Measurements from ENCODE around the gene C12orf75.

GRCh38 chr12:105289114-105289904, 41.2 kb upstream of the C12orf75 start:
- TF ChIP-seq CTCF (IDR thresholded peaks at IDR 0.05), result no peak
- TF ChIP-seq POLR2A (IDR thresholded peaks at IDR 0.05), result no peak
- no peak for TF ChIP-seq POLR2AphosphoS5 (IDR thresholded peaks at IDR 0.05; ENCODE audit: insufficient read depth in 1 of 2, low read depth in 1 of 2)
